Hematopoietic multipotent progenitor cell treated with erythropoietin and hydrocortisone succinate and interleukin-3 and kit ligand, for 6 days (in vitro differentiated cells): ENCODE data around the gene CERK.

ENCODE experiments used
- DNase-seq: peaks from one replicate; pipeline ENCODE4 v3.0.0-alpha.2; 2015

CERK gene

GRCh38 chr22:46697811-46698515 lies 40.1 kb downstream of the CERK start:
- no peak for DNase-seq

GRCh38 chr22:46696614-46697013 lies 41.4 kb downstream of the CERK start:
- DNase-seq = no peak

- no peak for DNase-seq
These were observed 41.9 kb downstream of the CERK start for GRCh38 chr22:46696229-46696518.

GRCh38 chr22:46695346-46696228 lies 42.5 kb downstream of the CERK start:
- DNase-seq = no peak

- no peak for DNase-seq
These were observed 43.5 kb downstream of the CERK start for GRCh38 chr22:46694416-46695170.

- no peak for DNase-seq
These were observed 44.2 kb downstream of the CERK start for GRCh38 chr22:46693634-46694415.

GRCh38 chr22:46691571-46691970 lies 46.5 kb downstream of the CERK start:
- DNase-seq = no peak

GRCh38 chr22:46690146-46690545 lies 47.9 kb downstream of the CERK start:
- DNase-seq = no peak

GRCh38 chr22:46688949-46689348 lies 49.1 kb downstream of the CERK start:
- no peak for DNase-seq

- no peak for DNase-seq
These were observed 50.6 kb downstream of the CERK start for GRCh38 chr22:46687460-46687859.

GRCh38 chr22:46687048-46687444 lies 51.0 kb downstream of the CERK start:
- no peak for DNase-seq

GRCh38 chr22:46686221-46687047 lies 51.6 kb downstream of the CERK start:
- DNase-seq = peak; percentile 34

GRCh38 chr22:46684706-46685105 lies 53.3 kb downstream of the CERK start:
- no peak for DNase-seq

- no peak for DNase-seq
These were observed 55.9 kb downstream of the CERK start for GRCh38 chr22:46682011-46682731.

- peak; percentile 61 for DNase-seq
These were observed 57.0 kb downstream of the CERK start for GRCh38 chr22:46681010-46681409.

- no peak for DNase-seq
These were observed 58.3 kb downstream of the CERK start for GRCh38 chr22:46679706-46680269.

- no peak for DNase-seq
These were observed 59.0 kb downstream of the CERK start for GRCh38 chr22:46678785-46679700.

- no peak for DNase-seq
These were observed 59.9 kb downstream of the CERK start for GRCh38 chr22:46678003-46678657.

GRCh38 chr22:46677323-46678002 lies 60.6 kb downstream of the CERK start:
- DNase-seq = no peak
